NB4 (cell line): ENCODE measurements around the gene NUDT1.

Experiments
- DNase-seq: peaks from one replicate; pipeline ENCODE4 v3.0.0; 2010; ENCODE audit warnings: low read depth
- H3K4me3 ChIP-seq: one replicate; pipeline ENCODE4 v1.5.1; 2011; ENCODE audit warnings: mild to moderate bottlenecking, low read depth, low read length, moderate library complexity
- MYC ChIP-seq: IDR thresholded peaks from 2 replicates; pipeline ENCODE4 v1.6.1; 2011; ENCODE audit warnings: low read depth, low read length
- POLR2A ChIP-seq: IDR thresholded peaks from 2 replicates; pipeline ENCODE4 v1.6.1; 2011; ENCODE audit warnings: mild to moderate bottlenecking; ENCODE audit not compliant: insufficient read length; ENCODE audit errors: extremely low read depth
- TF ChIP-seq, protein P1 (sequence below): IDR thresholded peaks from 2 replicates; pipeline ENCODE4 v1.6.1; 2011; ENCODE audit warnings: low read depth, low read length
- TF ChIP-seq, protein P2 (sequence below): IDR thresholded peaks from one replicate; pipeline ENCODE4 v1.5.1; 2012; ENCODE audit warnings: low read depth, low read length

Gene NUDT1

DNA sequence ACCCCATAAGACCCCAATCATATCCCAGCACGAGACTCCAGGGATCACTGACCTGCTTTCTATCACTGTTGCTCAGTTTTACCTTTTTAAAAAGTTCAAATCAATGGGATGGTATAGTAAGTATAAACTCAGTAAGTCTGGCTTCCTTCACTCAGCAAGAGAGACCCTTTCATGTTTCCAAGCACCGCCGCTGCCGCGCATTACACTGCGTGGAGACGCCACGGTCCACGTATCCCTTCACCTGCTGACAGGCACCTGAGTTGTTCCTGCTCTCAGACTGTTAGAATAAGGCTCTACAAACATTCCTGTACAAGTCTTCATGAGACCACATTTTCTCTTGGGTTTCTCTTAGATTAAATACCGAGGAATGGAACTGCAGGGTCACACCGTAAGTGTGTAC is 37.6 kb upstream of the NUDT1 start:
- H3K4me3 ChIP-seq, result no peak overlapping the region
- DNase-seq, result no peak
- TF ChIP-seq, protein P1, sequence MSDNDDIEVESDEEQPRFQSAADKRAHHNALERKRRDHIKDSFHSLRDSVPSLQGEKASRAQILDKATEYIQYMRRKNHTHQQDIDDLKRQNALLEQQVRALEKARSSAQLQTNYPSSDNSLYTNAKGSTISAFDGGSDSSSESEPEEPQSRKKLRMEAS, result no peak
- TF ChIP-seq, protein P2, sequence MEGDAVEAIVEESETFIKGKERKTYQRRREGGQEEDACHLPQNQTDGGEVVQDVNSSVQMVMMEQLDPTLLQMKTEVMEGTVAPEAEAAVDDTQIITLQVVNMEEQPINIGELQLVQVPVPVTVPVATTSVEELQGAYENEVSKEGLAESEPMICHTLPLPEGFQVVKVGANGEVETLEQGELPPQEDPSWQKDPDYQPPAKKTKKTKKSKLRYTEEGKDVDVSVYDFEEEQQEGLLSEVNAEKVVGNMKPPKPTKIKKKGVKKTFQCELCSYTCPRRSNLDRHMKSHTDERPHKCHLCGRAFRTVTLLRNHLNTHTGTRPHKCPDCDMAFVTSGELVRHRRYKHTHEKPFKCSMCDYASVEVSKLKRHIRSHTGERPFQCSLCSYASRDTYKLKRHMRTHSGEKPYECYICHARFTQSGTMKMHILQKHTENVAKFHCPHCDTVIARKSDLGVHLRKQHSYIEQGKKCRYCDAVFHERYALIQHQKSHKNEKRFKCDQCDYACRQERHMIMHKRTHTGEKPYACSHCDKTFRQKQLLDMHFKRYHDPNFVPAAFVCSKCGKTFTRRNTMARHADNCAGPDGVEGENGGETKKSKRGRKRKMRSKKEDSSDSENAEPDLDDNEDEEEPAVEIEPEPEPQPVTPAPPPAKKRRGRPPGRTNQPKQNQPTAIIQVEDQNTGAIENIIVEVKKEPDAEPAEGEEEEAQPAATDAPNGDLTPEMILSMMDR, result no peak
- TF ChIP-seq POLR2A, result no peak
- no peak for TF ChIP-seq MYC

DNA sequence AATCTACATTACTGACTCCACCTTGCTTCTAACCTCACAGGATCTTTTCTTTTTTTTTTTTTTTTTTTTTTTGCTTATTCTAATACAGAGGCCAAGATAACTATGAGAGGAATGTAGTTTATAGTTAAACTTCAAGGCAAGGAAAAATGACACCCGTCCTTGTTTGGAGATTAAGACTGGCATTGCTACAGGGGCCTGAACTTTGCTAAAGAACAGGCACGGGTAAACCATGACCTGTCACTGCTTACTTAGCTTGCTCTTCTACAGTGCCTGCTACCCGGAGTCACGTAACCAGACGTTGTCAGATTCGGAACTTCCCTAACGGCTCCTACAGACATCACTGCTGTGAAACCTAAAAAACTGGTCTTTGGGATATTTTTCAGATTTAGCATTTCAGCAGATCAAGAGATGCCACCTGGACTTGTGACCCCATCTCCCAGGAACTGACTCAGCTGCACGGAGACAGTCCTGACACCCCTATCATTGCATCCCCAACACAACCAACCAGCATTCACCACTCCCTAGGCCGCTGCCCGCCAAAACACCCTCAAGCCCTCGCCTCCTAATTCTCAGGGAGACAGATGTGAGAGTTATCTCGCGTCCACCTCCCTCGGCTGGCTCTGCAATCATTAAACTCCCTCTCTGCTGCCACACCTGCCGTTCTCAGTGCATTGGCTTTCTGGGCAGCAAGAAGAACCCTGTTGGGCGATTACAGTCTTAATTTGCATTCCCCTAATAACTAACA is 36.8 kb upstream of the NUDT1 start:
- no peak for DNase-seq
- TF ChIP-seq, protein P1, result no peak
- no peak for TF ChIP-seq MYC
- H3K4me3 ChIP-seq, result no peak overlapping the region

DNA sequence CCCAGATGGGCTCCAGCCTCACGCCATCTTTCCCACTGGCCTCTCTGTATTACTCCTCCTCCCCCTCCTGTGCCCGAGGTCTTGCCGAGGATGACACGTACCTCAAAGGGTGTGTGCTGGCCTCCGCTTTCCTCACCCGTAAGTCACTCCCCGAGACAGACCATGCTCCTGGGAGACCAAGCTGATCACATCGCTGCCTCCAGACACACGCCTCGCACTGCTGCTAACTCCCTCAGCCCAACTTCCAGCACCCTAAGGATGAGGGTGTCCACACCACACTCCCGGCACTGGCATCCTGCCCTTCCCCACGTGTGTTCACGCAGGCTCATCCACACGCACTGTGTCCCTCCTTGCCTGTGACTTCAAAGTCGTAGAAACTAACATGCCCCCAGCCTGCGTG is 33.3 kb upstream of the NUDT1 start:
- TF ChIP-seq, protein P1, result no peak
- TF ChIP-seq POLR2A, result no peak
- TF ChIP-seq, protein P2, result no peak
- TF ChIP-seq MYC, result no peak
- DNase-seq, result no peak

DNA sequence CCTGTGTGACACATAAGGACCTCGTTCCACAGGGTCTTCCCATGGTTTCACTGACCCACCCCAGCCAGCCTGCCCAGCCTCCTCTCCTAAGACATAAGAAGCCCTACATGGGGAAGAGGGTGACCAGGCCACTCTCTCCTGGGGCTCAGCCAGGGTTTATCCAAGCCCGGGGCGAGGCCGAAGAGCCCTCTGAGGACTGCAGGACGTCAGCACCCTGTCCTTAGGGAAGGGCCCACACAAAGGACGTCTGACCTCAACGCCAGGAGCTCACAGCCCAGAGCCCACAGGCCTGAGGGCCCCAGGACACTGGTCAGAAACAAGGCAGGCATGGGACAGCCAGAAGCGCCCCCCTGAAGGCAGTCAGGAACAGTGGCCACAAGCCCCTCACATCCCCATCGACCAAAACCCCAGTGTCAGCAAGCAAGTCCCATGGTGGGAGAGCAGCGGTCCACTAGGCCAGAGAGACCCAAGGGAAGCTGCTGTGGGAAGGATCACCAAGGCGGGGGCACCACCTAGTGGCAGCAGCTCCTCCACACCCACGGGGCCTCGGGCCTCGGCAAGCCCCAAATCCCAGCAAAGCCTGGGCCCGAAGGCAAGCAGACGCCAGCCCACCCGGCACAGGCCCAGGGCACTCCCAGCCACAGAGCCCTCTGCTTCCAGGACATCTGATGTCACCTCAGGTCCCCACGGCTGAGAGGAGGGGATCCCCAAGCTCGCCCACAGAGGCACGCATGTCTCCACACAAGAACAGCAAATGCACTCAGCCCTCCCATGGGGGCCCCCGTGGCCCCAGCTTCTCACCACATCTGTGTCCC is 32.7 kb upstream of the NUDT1 start:
- TF ChIP-seq, protein P2, result peak; percentile 80
- TF ChIP-seq, protein P1, result no peak
- no peak overlapping the region for H3K4me3 ChIP-seq

More for the DNA sequence above, 33.3 kb upstream of the NUDT1 start:
- H3K4me3 ChIP-seq, result no peak overlapping the region

DNA sequence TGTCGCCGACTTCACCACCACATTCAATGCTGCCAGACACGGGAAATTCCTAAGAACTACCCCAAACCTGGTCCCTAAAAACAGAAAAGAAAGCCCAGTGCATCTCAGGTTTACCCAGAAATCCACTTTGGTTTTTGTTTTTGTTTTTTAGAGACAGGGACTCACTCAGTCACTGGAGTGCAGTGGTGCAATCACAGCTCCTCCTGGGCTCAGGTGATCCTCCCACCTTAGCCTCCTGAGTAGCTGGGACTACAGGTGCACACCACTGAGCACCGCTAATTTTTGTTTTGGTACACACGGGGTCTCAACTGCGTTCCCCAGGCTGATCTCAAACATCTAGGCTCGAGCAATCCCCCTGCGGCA is 32.1 kb upstream of the NUDT1 start:
- DNase-seq, result no peak
- no peak overlapping the region for H3K4me3 ChIP-seq
- TF ChIP-seq, protein P1, result no peak

More for the DNA sequence above, 32.7 kb upstream of the NUDT1 start:
- DNase-seq, result peak; percentile 73

DNA sequence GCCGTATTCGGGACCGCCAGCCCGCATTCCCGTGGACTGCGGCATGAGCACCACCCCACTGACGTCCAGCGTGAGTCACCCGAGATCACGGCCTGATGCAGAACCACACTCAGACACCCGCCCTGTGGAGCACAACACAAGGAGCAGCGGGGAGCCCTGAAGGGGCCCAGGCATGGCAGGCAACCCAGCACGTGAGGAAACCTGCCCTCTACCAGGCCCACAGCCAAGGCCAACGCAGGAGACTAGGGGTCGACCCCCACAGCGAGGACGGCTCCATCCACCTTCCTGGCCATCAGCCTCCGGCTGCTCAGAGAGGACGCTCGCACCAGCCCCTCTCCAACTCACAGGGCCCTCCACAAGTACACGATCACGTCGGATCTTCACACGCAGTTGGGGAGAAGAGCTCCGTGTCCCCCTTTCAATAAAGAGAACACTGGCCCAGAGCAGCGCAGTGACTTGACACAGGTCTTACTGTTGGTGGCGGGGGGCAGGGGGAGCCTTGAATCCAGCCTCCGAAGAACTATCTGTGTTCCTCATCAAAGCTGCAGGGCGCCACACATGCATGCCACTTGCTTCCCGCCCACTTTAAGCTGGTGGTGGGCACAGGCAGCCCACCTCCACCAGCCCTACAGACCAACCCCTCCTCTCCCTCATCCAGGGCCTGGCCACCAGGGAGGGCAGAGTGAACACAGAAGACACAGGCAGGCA is 31.3 kb upstream of the NUDT1 start:
- no peak overlapping the region for H3K4me3 ChIP-seq
- no peak for DNase-seq
- no peak for TF ChIP-seq POLR2A
- TF ChIP-seq, protein P2, result no peak
